HG03135 (cell line): ENCODE results near the gene DEDD.

ENCODE experiments used
- ATAC-seq: cut with Tn5 transposase; IDR thresholded peaks from one replicate; pipeline ENCODE4 v1.9.1; 2021; ENCODE audit warnings: mild to moderate bottlenecking, moderate library complexity; ENCODE audit not compliant: unreplicated experiment

Gene DEDD

GRCh38 chr1:161164901-161165610 is 32.6 kb upstream of the DEDD start:
- ATAC-seq, result no peak

GRCh38 chr1:161163793-161164192 is 31.3 kb upstream of the DEDD start:
- ATAC-seq, result no peak

- no peak for ATAC-seq
Measured at GRCh38 chr1:161162806-161163205, 30.3 kb upstream of the DEDD start.

- no peak for ATAC-seq
Measured at GRCh38 chr1:161162052-161162451, 29.6 kb upstream of the DEDD start.

GRCh38 chr1:161161652-161162051 is 29.2 kb upstream of the DEDD start:
- ATAC-seq, result no peak

GRCh38 chr1:161160671-161161145 is 28.2 kb upstream of the DEDD start:
- no peak for ATAC-seq

GRCh38 chr1:161159913-161160243 is 27.4 kb upstream of the DEDD start:
- ATAC-seq, result peak; percentile 4

GRCh38 chr1:161159087-161159912 is 26.8 kb upstream of the DEDD start, which contains the start of gene USP21:
Gene USP21, plus strand, starts transcription at chr1:161159500. Its CDS starts 1,141 bp downstream, at chr1:161160641.
- ATAC-seq, result peak; percentile 71

- no peak for ATAC-seq
Measured at GRCh38 chr1:161158316-161159010, 26.0 kb upstream of the DEDD start.

- ATAC-seq, result no peak
Measured at GRCh38 chr1:161157867-161158266, 25.4 kb upstream of the DEDD start.

GRCh38 chr1:161153682-161154337 is 21.3 kb upstream of the DEDD start, which contains the start of gene UFC1:
Gene UFC1, plus strand, starts transcription at chr1:161153978. Its CDS starts 20 bp downstream, at chr1:161153998.
- ATAC-seq, result peak; percentile 68

GRCh38 chr1:161153176-161153575 is 20.7 kb upstream of the DEDD start:
- no peak for ATAC-seq

GRCh38 chr1:161145832-161146231 is 13.4 kb upstream of the DEDD start:
- no peak for ATAC-seq

GRCh38 chr1:161140755-161141400 is 8.4 kb upstream of the DEDD start:
- ATAC-seq, result no peak

- ATAC-seq, result no peak
Measured at GRCh38 chr1:161139766-161140165, 7.3 kb upstream of the DEDD start.

- no peak for ATAC-seq
Measured at GRCh38 chr1:161138431-161138830, 6.0 kb upstream of the DEDD start.

GRCh38 chr1:161137881-161138280 is 5.4 kb upstream of the DEDD start:
- ATAC-seq, result no peak

GRCh38 chr1:161133220-161133740 is 813 bp upstream of the DEDD start:
- ATAC-seq, result no peak

- no peak for ATAC-seq
Measured at GRCh38 chr1:161131523-161132409, 701 bp downstream of the DEDD start.
